SU-DHL-6 (cell line): ENCODE measurements around the gene PTPN13.

Source experiments
- H2AFZ ChIP-seq: fragments of 200-600 bp; sonication (generic); 2 replicates; pipeline ENCODE4 v1.6.1; 2014; ENCODE audit warnings: low read depth, mild to moderate bottlenecking, moderate library complexity, mixed read lengths, antibody characterized with exemption, low read length; ENCODE audit not compliant: severe bottlenecking
- H3F3A ChIP-seq: fragments of 200-600 bp; shearing (Covaris generic); 2 replicates; pipeline ENCODE4 v1.6.0; 2016; ENCODE audit warnings: antibody characterized with exemption, mild to moderate bottlenecking; ENCODE audit not compliant: insufficient read depth
- H3K27ac ChIP-seq: fragments of 200-600 bp; sonication (generic); 2 replicates; pipeline ENCODE4 v1.5.1; 2016; ENCODE audit warnings: low read depth, mild to moderate bottlenecking, low read length, moderate library complexity, mixed read lengths
- H3K27me3 ChIP-seq: fragments of 200-600 bp; sonication (generic), shearing (Covaris generic); 2 replicates; pipeline ENCODE4 v1.6.0; 2014; ENCODE audit warnings: mild to moderate bottlenecking, low read length
- H3K36me3 ChIP-seq: fragments of 200-600 bp; sonication (generic); 2 replicates; pipeline ENCODE4 v1.6.1; 2014; ENCODE audit warnings: mild to moderate bottlenecking, low read length, mixed read lengths
- H3K4me2 ChIP-seq: fragments of 300-600, 200-600 bp; shearing (Covaris generic), sonication (generic); 2 replicates; pipeline ENCODE4 v1.6.0; 2014; ENCODE audit warnings: low read length, low read depth, mild to moderate bottlenecking; ENCODE audit not compliant: poor library complexity, severe bottlenecking
- H3K4me3 ChIP-seq: fragments of 200-600 bp; sonication (generic); 2 replicates; pipeline ENCODE4 v1.5.1; 2014; ENCODE audit warnings: antibody characterized with exemption, low read length, mild to moderate bottlenecking, mixed read lengths; ENCODE audit not compliant: insufficient read depth, poor library complexity, severe bottlenecking
- H3K79me2 ChIP-seq: fragments of 200-600 bp; sonication (generic); 2 replicates; pipeline ENCODE4 v1.6.1; 2014; ENCODE audit warnings: mild to moderate bottlenecking, low read length, moderate library complexity; ENCODE audit not compliant: insufficient read depth
- H3K9ac ChIP-seq: fragments of 200-600 bp; sonication (generic); 2 replicates; pipeline ENCODE4 v1.7.0; 2014; ENCODE audit warnings: mild to moderate bottlenecking, low read length
- H3K9me2 ChIP-seq: fragments of 200-600 bp; sonication (generic); replicated peaks from 2 replicates; pipeline ENCODE4 v1.6.1; 2014; ENCODE audit warnings: low read length; ENCODE audit not compliant: insufficient read depth
- H3K9me3 ChIP-seq: fragments of 200-600 bp; sonication (generic); 2 replicates; pipeline ENCODE4 v1.6.1; 2014; ENCODE audit warnings: low read length, mixed read lengths; ENCODE audit not compliant: insufficient read depth
- H4K20me1 ChIP-seq: fragments of 200-600 bp; sonication (generic); 2 replicates; pipeline ENCODE4 v1.6.1; 2014; ENCODE audit warnings: low read depth, mild to moderate bottlenecking, antibody characterized with exemption, low read length, moderate library complexity, mixed read lengths
- CTCF ChIP-seq: fragments of 200-600 bp; sonication (generic); IDR thresholded peaks from one replicate; pipeline ENCODE4 v1.5.1; 2017; ENCODE audit warnings: antibody characterized with exemption, mild to moderate bottlenecking, low read length, moderate library complexity; ENCODE audit not compliant: insufficient read depth, poor library complexity, severe bottlenecking
- EZH2phosphoT487 ChIP-seq: fragments of 200-600 bp; sonication (generic), shearing (Covaris generic); conservative IDR thresholded peaks from 2 replicates; pipeline ENCODE4 v1.6.1; 2018; ENCODE audit warnings: mild to moderate bottlenecking, antibody characterized with exemption, low read length, moderate library complexity, mixed read lengths

PTPN13 gene

GRCh38 chr4:86686741-86687140 is 92.6 kb downstream of the PTPN13 start:
- H3K27me3 ChIP-seq, result no peaks in the 10 kb centered on the region
- no peak overlapping the region for H3K9ac ChIP-seq
- H3K36me3 ChIP-seq, result no peaks in the 10 kb centered on the region
- H2AFZ ChIP-seq, result no peak overlapping the region
- no peaks in the 10 kb centered on the region for H3F3A ChIP-seq
- no peak for TF ChIP-seq CTCF
- no peak for TF ChIP-seq EZH2phosphoT487
- no peaks in the 10 kb centered on the region for H4K20me1 ChIP-seq
- H3K4me2 ChIP-seq, result no peak overlapping the region
- no peaks in the 10 kb centered on the region for H3K9me2 ChIP-seq
- H3K4me3 ChIP-seq, result no peak overlapping the region
- no peaks in the 10 kb centered on the region for H3K79me2 ChIP-seq
- no peaks in the 10 kb centered on the region for H3K9me3 ChIP-seq
- no peak overlapping the region for H3K27ac ChIP-seq

- Histone ChIP-seq H3K4me3 (no peak overlapping the region), H4K20me1 (no peaks in the 10 kb centered on the region), H3K27me3 (no peaks in the 10 kb centered on the region), H2AFZ (no peak overlapping the region), H3K9me3 (no peaks in the 10 kb centered on the region), H3K36me3 (no peaks in the 10 kb centered on the region), H3F3A (no peaks in the 10 kb centered on the region), H3K9me2 (no peaks in the 10 kb centered on the region), H3K4me2 (no peak overlapping the region), H3K27ac (no peak overlapping the region), H3K9ac (no peak overlapping the region), H3K79me2 (no peaks in the 10 kb centered on the region)
- TF ChIP-seq EZH2phosphoT487, result no peak
- TF ChIP-seq CTCF, result no peak
Observed at GRCh38 chr4:86688026-86688425, 93.9 kb downstream of the PTPN13 start.

- Histone ChIP-seq H3K4me2 (no peak overlapping the region), H3K9me3 (no peaks in the 10 kb centered on the region), H3F3A (no peaks in the 10 kb centered on the region), H3K9me2 (no peaks in the 10 kb centered on the region), H3K27me3 (no peaks in the 10 kb centered on the region), H3K4me3 (no peak overlapping the region), H3K27ac (no peak overlapping the region), H3K79me2 (no peaks in the 10 kb centered on the region), H4K20me1 (no peaks in the 10 kb centered on the region), H3K36me3 (no peaks in the 10 kb centered on the region), H2AFZ (no peak overlapping the region), H3K9ac (no peak overlapping the region)
- TF ChIP-seq EZH2phosphoT487, result no peak
- TF ChIP-seq CTCF, result no peak
Observed at GRCh38 chr4:86704601-86705000, 110.5 kb downstream of the PTPN13 start.
